ENCODE results near the gene DNAH9.

GRCh38 chr17:11893862-11894261 is 295.6 kb downstream of the DNAH9 start:
- TF ChIP-seq CTCF (IDR thresholded peaks at IDR 0.05) = no peak
- TF ChIP-seq POLR2A (IDR thresholded peaks at IDR 0.05) = no peak
